ENCODE results near the gene HELZ2.

HELZ2 gene

DNA sequence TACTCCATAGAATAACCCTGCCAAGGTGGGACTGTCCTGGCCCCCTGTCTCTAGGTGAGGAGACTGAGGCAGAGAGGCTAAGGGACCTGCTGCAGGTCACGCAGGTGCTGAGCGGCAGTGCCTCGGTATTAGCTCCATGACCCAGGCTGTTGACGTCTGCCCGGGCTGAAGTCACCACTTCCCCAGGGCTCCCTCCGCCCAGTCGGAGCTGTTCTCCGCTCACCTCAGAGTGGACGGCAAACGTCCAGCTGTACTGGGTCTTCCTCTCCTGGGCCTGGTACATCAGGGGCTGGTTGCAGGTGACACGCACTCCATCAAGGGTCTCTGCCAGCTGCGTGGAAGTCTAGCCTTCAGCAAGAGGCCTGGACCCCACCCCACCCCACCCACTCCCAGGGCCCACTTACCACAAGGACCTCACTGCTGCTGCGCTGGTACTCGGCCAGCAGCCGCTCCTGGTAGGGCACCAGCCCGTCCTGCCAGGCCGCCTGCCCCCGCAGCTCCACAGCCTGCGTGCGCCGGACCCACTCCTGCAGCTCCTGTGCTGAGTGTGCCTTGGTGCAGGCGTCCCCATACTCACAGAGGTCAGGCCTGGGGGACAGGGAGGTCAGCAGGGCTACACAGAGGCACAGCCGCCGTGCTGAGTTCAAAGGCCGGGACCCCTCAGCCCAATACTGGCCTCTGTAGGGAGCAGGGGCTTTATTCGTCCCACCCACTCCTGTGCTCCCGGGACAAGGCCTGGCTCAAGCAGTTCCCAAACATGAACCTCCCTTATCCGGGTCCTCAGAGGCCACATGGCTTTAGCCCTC is 3.6 kb downstream of the HELZ2 start:
- DNase-seq, result no peak
- Mint-ChIP-seq H3K4me1 (no peaks in the 10 kb centered on the region), H3K27me3 (ENCODE audit: low read depth, poor library complexity) (no peaks in the 10 kb centered on the region), H3K9me3 (no peaks in the 10 kb centered on the region), H3K4me3 (no peak overlapping the region), H3K27ac (no peak overlapping the region), H3K36me3 (ENCODE audit: low read depth) (no peaks in the 10 kb centered on the region)
- TF ChIP-seq, protein P1, sequence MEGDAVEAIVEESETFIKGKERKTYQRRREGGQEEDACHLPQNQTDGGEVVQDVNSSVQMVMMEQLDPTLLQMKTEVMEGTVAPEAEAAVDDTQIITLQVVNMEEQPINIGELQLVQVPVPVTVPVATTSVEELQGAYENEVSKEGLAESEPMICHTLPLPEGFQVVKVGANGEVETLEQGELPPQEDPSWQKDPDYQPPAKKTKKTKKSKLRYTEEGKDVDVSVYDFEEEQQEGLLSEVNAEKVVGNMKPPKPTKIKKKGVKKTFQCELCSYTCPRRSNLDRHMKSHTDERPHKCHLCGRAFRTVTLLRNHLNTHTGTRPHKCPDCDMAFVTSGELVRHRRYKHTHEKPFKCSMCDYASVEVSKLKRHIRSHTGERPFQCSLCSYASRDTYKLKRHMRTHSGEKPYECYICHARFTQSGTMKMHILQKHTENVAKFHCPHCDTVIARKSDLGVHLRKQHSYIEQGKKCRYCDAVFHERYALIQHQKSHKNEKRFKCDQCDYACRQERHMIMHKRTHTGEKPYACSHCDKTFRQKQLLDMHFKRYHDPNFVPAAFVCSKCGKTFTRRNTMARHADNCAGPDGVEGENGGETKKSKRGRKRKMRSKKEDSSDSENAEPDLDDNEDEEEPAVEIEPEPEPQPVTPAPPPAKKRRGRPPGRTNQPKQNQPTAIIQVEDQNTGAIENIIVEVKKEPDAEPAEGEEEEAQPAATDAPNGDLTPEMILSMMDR (IDR thresholded peaks at IDR 0.05), result no peak

DNA sequence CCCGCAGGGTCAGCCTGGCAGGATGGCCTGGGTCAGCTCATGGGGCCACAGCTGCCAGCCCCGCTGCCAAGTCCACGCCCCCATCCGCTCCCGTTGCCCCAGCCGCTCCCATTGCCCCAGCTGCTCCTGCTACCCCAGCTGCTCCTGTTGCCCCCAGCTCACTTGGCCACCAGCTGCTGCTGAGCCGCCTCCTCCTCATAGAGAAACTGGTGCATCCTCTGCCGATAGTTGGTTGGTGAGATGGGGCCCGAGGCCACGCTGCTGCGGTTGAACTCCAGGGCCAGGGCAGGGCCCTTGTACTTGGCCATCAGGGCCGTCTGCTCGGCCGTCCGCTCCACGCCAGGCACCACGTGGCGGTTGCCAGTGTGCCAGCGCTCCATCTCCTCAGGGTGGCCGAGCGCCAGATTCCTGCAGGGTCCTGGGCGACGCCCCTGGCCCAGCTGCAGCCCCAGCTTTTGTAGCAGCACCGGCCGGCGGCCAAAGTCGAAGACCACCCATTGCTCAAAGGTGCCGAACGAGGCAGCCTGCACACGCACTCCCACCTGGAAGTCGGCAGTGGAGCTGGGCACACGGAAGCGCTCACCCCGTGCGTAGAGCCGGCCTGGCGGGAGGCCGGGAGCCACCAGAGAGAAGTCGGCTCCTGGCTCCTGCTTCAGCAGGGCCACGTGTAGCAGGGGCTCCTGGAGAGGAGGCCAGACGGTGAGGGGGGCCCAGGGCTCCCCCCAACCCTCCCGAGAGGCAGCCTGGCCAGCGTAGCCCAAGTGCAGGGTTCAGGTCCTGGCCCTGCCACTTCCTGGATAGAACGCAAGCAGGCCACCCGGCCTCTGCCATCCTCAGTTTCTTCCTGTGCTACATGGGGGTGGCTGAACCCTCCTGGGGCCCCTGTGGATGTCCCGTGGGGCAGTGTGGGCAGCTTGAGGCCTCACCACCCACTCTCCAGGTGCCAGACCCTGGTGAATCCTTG is 4.8 kb downstream of the HELZ2 start:
- Mint-ChIP-seq H3K36me3 (ENCODE audit: low read depth) (no peaks in the 10 kb centered on the region), H3K27me3 (ENCODE audit: low read depth, poor library complexity) (no peaks in the 10 kb centered on the region), H3K27ac (no peak overlapping the region), H3K9me3 (no peaks in the 10 kb centered on the region), H3K4me1 (no peaks in the 10 kb centered on the region), H3K4me3 (no peak overlapping the region)
- TF ChIP-seq, protein P1 (IDR thresholded peaks at IDR 0.05), result no peak
- no peak for DNase-seq

DNA sequence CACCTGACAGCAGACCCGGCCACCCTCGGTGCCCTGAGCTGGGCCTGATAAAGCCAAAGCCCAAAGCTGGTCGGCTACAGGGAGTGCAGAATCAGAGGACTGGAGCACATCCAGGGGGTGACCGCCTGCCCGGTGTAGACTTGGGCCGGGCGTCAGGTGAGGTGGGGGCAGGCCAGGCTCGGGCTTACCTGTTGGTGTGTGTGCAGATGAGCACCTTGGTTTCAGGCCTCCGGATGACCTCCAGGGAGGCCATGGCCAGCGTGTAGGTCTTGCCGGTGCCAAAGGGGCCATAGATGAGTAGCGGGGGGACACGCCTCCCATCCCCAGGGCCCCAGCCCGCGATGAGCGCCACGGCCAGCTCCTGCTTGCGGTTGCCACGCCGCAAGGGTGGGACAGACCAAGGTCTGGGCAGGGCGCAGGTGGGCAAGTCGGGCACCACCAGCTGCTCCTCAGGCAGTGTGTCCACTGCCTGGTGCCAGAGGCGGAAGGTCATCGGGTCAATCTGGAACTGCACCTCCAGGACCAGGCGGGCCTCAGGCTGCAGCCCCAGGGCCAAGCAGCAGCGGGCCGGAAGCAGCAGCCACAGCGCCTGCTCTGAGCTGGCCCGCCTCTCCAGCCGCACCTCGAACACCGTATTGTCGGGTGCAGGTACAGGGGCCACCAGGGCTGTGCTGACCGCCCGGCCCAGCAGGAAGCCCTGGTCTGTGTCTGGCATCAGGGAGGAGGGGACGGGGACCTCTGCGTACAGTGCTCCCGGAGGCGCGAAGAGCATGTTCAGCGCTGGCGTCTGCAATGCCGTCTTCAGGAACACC is 5.7 kb downstream of the HELZ2 start:
- no peak overlapping the region for H3K4me3 Mint-ChIP-seq

DNA sequence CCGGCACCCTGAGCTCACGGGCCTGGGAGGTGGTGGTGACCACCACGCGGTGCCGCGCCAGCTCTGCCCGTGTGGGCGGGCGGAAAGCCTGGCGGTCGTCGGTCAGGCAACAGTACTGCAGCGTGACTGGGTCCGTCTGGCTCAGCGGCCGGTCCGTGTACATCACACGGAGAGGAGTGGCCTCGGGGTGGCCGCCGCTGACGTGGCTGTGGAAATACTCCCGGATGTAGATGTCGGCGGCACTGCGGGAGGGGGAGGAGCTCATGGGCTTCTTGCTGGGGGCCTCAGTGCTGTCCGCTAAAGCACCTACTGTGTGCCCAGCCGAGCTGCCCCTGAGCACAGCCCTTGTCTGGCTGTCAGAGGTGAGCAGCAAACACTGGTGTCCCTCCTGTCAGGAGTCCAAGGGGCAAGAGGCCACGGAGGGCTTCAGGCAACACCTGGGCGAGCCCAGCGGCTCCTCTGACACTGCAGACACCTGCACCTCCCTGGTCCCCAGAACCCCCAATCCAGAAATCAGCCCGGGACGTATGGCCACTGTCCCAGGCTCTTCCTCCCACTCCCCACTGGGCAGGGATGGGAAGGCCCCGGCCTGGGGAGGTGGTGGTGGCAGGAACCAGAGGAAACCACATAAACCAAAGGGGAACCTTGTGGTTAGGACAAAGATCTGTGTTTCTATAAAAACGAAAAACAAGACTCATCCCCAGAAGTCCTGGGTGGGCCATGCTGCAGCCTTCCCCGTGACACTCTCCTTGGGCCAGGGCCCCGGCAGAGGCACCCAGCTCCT is 6.5 kb downstream of the HELZ2 start:
- Mint-ChIP-seq H3K36me3 (ENCODE audit: low read depth) (no peaks in the 10 kb centered on the region), H3K4me3 (no peak overlapping the region), H3K27ac (no peak overlapping the region), H3K4me1 (no peaks in the 10 kb centered on the region), H3K27me3 (ENCODE audit: low read depth, poor library complexity) (no peaks in the 10 kb centered on the region), H3K9me3 (no peaks in the 10 kb centered on the region)
- no peak for DNase-seq
- TF ChIP-seq, protein P1 (IDR thresholded peaks at IDR 0.05), result no peak

More for the DNA sequence above, 5.7 kb downstream of the HELZ2 start:
- Mint-ChIP-seq H3K36me3 (ENCODE audit: low read depth) (no peaks in the 10 kb centered on the region), H3K27me3 (ENCODE audit: low read depth, poor library complexity) (no peaks in the 10 kb centered on the region), H3K9me3 (no peaks in the 10 kb centered on the region), H3K4me1 (no peaks in the 10 kb centered on the region), H3K27ac (no peak overlapping the region)
- TF ChIP-seq, protein P1 (IDR thresholded peaks at IDR 0.05), result no peak
- no peak for DNase-seq

DNA sequence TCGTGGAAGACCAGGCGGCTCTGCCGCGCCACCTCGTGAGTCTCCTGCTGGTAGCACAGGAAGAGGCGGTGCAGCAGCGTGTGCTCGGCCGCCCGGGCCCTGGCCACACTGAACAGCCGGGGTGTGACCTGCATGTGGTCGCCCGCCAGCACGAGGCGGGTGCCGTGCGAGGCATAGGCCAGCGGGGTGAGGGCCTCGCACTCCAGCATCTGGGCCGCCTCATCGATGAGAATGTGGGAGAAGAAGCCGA is 7.0 kb downstream of the HELZ2 start:
- no peaks in the 10 kb centered on the region for H3K36me3 Mint-ChIP-seq (ENCODE audit: low read depth)
- no peaks in the 10 kb centered on the region for H3K27me3 Mint-ChIP-seq (ENCODE audit: low read depth, poor library complexity)
- no peak overlapping the region for H3K27ac Mint-ChIP-seq
- H3K4me1 Mint-ChIP-seq, result no peaks in the 10 kb centered on the region
- DNase-seq, result no peak
- H3K9me3 Mint-ChIP-seq, result no peaks in the 10 kb centered on the region
- no peak overlapping the region for H3K4me3 Mint-ChIP-seq
- TF ChIP-seq, protein P1 (IDR thresholded peaks at IDR 0.05), result no peak
